BLaER1 (cell line): Measurements from ENCODE around the gene TPRN.

Experiments used
- H3K27ac ChIP-seq: shearing (Covaris generic); formaldehyde crosslinking; 2 replicates; pipeline ENCODE4 v1.8.1; 2022
- H3K27me3 ChIP-seq: shearing (Covaris generic); formaldehyde crosslinking; 2 replicates; pipeline ENCODE4 v1.8.1; 2022
- H3K36me3 ChIP-seq: shearing (Covaris generic); formaldehyde crosslinking; 2 replicates; pipeline ENCODE4 v1.8.1; 2022
- H3K4me1 ChIP-seq: shearing (Covaris generic); formaldehyde crosslinking; 2 replicates; pipeline ENCODE4 v1.8.1; 2022
- H3K4me2 ChIP-seq: shearing (Covaris generic); formaldehyde crosslinking; 2 replicates; pipeline ENCODE4 v1.8.1; 2022
- H3K4me3 ChIP-seq: shearing (Covaris generic); formaldehyde crosslinking; 2 replicates; pipeline ENCODE4 v1.8.1; 2022
- H3K9ac ChIP-seq: shearing (Covaris generic); formaldehyde crosslinking; 2 replicates; pipeline ENCODE4 v1.8.1; 2022
- H3K9me3 ChIP-seq: shearing (Covaris generic); formaldehyde crosslinking; 2 replicates; pipeline ENCODE4 v1.8.1; 2022
- H4K20me1 ChIP-seq: shearing (Covaris generic); formaldehyde crosslinking; 2 replicates; pipeline ENCODE4 v1.8.1; 2022
- Cebpa-rat ChIP-seq: shearing (Covaris generic); IDR thresholded peaks from 2 replicates; pipeline ENCODE4 v1.8.1; 2022

TPRN gene

DNA sequence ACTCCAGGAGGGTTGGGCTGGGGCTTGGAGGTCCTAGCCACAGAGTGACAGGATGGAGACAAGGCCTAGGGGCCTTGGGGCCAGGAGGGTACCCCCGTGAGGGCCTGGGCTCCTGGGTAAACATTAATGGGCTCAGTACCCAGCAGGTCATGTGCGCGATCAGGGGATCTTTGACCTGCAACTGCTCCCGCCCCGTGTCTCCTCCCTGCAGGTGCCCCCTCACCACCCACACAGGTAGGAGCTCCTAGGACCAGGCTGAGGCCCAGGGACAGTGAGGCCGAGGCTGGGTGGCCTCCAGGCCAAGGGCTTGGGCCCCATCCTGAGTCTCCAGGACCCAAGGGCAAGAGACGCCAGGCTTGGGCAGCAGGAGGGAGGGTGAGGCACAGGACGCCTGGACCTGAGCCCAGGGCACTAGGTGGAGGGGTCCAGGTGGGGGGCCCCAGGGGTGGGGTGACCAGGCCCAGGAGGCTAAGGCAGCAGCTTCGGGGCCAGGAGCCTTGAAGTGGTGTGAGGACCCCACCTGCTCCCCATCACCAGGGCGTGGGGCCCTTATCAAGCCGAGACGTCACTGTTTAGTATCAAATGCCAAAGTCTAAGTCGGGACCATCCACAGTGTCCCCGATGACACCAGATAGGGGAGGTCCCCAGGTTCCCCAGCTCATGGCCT, 30.3 kb upstream of the TPRN start, which contains the start of gene SLC34A3:
Gene SLC34A3 (plus strand): TSS at position 197 of the 667 bp plus-strand sequence. CDS start 802 bp downstream, outside the sequence.
- Histone ChIP-seq H3K4me2 (peak within 1 kb of the TSS; percentile 83), H3K4me1 (peaks cover 71% of the 10 kb centered on the region), H4K20me1 (peaks cover 15% of the 10 kb centered on the region; the same call in 1 of the 2 replicates), H3K27ac (peak within 1 kb of the TSS; percentile 50), H3K9ac (peak within 1 kb of the TSS; percentile 32), H3K9me3 (no peaks in the 10 kb centered on the region), H3K36me3 (no peaks in the 10 kb centered on the region), H3K27me3 (no peaks in the 10 kb centered on the region), H3K4me3 (no peak within 1 kb of the TSS)
- TF ChIP-seq Cebpa-rat: no peak

DNA sequence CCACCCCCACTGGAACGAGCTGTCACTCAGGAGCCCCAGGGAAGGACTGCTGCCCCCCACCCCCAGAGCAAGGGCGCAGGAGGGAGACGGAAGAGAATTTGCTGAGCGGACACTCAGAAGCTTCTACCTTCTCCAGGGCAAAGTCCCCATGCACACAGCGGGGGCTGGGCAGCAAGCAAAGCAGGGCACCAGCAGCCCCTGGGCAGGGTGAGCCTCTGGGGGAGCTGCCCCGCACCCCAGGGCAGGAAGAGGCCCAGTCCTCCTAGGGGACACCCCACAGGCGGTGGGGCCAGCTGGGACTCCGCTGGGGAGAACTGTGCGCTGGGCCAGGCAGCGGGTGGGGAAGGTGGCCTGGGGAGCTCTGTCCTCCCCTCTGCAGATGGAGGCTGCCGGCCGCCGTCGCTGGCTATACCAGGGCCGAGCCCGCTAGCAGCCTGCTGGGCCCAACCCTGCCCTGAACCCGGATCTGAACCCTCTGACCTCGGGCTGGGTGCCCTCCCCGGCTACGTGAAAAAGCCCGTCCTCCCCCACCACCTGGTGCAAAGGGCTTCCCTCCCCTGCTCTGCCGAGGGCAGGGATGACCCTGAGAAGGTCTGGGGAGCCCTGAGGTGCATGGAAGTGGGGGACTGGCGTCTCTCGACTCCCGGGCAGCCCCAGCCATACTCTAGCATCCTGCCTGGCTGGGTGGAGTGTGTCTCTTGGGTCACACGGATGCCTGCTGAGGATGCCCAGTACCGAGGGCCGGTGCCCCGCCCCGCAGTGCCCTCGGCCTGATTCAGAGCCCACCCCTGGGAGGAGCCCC, 29.6 kb upstream of the TPRN start:
- no peak for TF ChIP-seq Cebpa-rat
- Histone ChIP-seq H3K4me3 (no peak overlapping the region), H3K4me1 (peaks cover 71% of the 10 kb centered on the region), H3K27me3 (no peaks in the 10 kb centered on the region), H3K27ac (peak overlapping the region; percentile 50), H3K36me3 (no peaks in the 10 kb centered on the region), H3K4me2 (peak overlapping the region; percentile 83), H3K9ac (peak overlapping the region; percentile 32), H3K9me3 (no peaks in the 10 kb centered on the region), H4K20me1 (peaks cover 8% of the 10 kb centered on the region; the same call in 1 of the 2 replicates)

DNA sequence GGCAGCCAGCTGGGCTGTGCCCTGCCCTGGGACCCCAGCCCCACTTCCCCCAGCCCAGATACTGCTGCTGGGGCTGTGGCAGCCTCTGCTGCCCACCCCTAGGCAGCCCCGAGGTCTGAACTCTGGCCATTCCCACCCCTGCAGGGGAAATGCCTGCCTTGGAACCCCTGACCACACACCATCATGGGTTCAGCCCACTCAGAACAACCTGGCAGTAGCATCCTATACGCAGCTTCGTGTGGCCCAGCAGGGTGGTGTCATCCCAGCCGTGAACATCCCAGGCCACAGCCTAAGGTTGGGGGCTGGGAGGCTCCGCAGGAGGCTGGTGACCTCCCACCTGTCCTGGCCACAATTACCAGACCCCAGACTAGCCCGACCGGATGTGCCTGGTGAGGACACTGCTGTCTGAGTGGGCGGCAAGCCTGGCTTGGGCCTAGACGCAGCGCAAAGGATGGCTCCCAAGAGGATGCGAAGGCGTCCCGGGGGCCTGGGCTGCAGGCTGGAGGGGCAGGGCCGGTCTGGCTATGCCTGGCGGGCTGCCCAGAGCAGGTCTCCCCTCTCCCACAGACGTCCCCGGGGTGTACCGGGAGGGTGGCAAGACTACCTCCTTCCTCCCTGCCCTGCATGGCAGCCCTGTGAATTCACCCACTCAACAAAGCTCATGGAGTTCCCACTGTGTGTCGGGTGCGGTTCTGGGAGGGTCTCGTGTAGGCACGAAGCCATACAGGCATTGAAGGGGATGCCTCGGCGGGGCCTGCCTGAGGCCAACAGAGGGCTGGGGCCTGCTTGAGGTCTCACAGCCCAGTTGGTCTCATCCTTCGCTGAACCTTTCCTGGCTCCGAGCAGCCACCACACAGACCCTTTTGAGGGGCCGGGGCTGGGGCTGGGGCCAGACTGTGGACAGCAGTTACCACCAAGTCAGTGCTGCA, 28.7 kb upstream of the TPRN start:
- peak overlapping the region; percentile 32; the same call in 1 of the 2 replicates for H3K9ac ChIP-seq
- peak overlapping the region; percentile 83 for H3K4me2 ChIP-seq
- peaks cover 71% of the 10 kb centered on the region for H3K4me1 ChIP-seq
- no peaks in the 10 kb centered on the region for H3K9me3 ChIP-seq
- TF ChIP-seq Cebpa-rat: no peak
- peaks cover 2% of the 10 kb centered on the region; the same call in 1 of the 2 replicates for H4K20me1 ChIP-seq
- no peak overlapping the region for H3K4me3 ChIP-seq
- H3K36me3 ChIP-seq: no peaks in the 10 kb centered on the region
- H3K27ac ChIP-seq: peak overlapping the region; percentile 50
- H3K27me3 ChIP-seq: no peaks in the 10 kb centered on the region

DNA sequence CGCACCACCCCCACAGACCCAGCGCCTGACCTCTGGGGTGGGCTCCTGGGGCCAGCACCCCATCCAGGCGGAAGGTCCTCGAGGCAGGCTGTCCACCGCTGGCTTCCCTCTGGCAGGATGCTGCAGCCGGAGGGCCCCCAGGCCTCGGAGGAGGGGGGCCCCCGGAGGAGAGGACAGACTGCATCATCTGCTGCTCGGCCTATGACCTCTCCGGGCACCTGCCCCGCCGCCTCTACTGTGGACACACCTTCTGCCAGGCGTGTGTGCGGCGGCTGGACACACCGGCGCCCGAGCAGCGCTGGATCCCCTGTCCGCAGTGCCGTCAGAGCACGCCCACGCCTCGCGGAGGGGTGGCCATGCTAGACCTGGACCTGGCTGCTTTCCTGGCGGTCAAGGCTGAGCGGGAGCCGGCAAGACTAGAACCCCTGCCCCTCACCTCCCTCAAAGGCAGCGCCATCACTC, 28.0 kb upstream of the TPRN start:
- H3K9ac ChIP-seq: no peak overlapping the region
- no peaks in the 10 kb centered on the region for H3K27me3 ChIP-seq
- peaks cover 74% of the 10 kb centered on the region for H3K4me1 ChIP-seq
- H4K20me1 ChIP-seq: no peaks in the 10 kb centered on the region
- H3K4me3 ChIP-seq: no peak overlapping the region
- TF ChIP-seq Cebpa-rat: no peak
- no peaks in the 10 kb centered on the region for H3K9me3 ChIP-seq
- 0 out of 2 replicates have a peak overlapping the region, but pooled peaks have one; percentile 50 for H3K27ac ChIP-seq
- peak overlapping the region; percentile 83 for H3K4me2 ChIP-seq
- H3K36me3 ChIP-seq: no peaks in the 10 kb centered on the region

DNA sequence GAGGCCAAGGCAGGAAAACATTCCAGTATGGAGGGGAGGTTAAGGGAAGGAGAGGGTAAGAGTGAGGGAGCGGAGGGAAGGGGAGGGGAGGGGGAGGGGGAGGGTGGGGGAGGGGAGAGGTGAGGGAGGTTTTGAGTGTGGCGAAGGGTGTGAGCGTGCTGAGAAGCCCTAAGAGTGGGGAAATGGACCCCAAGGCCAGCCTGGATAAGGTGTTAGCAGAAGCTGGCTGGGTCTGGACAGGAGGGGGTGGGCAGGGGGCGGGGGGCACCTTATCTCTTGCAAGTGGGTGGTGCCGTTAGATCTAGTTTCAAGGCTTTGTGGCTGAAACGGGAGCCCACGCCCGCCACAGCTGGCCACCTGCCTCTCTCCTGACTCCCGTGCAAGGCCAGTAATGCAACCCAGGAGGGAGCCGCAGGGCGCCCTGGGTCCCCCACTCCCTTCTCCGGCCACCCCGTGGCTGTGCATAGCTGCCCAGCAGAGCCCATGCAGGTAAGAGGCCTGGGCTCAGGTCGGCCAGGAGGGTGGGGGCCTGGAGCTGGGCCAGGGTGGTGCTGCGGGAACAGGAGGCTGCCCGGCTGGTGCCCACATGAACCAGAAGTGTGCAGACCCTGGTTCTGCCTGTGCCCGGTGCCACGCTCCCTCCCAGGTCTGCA, 27.4 kb upstream of the TPRN start:
- H3K9me3 ChIP-seq: no peaks in the 10 kb centered on the region
- H3K4me3 ChIP-seq: no peak overlapping the region
- no peak overlapping the region for H3K9ac ChIP-seq
- TF ChIP-seq Cebpa-rat: no peak
- peak overlapping the region; percentile 83 for H3K4me2 ChIP-seq
- H3K27me3 ChIP-seq: no peaks in the 10 kb centered on the region
- H3K36me3 ChIP-seq: no peaks in the 10 kb centered on the region
- no peaks in the 10 kb centered on the region for H4K20me1 ChIP-seq
- peaks cover 76% of the 10 kb centered on the region for H3K4me1 ChIP-seq
- no peak overlapping the region for H3K27ac ChIP-seq

DNA sequence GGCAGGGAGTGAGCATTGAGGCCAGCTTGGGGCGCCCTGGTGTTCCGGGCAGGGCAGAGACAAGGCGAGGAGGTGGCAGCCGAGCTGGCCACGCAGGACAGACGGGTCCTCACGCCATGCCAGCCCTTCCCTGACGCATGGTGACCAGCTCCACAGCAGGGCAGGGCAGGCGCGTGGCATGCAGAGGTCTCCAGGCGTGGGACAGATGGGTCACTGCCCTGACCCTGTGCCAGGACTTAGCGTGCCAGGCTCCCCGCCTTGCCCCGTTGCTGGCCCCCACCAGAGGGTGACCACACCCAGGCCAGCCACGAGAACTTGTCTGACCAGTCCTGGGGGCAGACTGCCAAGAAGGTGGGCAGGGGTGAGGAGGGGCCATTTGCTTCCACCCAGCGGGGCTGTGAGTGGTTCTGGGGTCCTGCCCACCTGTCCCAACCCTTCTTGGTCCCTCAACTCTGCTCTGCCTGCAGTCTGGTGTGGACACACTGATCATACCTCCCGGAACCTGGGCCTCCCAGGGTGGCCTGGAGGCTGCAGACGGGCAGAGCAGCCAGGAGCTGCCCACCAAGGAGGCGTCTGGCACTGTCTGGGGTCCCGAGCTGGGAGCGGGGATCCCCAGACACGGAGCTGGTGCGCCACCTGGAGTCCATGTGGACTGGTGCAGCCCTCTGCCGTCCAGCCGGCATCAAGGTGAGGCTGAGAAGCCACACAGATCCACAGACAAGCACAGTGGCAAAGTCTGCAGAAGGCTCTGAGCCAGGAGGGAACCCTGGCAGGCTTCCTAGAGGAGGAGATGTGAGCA, 26.7 kb upstream of the TPRN start, which contains the start of gene RNF224:
Gene RNF224 (plus strand): TSS at position 449 of the 799 bp plus-strand sequence. CDS start 834 bp downstream, outside the sequence.
- TF ChIP-seq Cebpa-rat: no peak
- no peak within 1 kb of the TSS for H3K9ac ChIP-seq
- 0 out of 2 replicates have a peak within 1 kb of the TSS, but pooled peaks have one; percentile 26 for H3K27ac ChIP-seq

DNA sequence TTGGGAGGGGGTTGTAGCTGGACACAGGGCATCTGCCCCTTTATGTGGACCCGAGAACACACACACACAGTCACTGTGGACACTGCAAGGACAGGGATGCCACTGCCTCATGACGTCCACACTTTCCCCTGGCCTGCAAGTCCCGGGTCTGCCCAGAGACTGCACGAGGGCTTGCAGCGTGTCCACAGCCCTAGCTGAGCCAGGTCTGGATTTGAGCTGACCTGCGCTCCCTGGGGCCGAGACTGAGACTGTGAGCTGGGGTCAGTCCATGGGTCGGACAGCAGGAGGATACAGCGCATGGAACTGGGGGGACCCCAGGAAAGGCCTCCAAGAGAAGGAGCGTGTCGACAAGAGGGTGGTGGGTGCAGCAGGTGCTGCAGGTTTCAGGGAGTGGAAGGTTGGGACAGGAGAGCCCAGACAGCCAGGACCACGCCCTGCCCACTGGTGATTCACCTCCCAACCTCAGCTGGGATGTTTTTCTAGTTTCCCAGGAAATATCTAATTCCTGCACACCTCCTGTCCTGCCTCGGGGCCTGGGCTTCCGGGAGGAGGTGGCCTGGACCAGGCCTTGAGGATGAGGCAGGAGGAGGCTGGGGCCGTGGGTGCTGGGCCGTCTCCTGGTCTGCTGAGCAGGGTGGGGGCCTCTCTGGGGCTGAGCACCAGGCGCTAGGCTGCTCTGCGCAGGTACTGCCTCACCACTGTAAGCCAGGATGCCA, 26.0 kb upstream of the TPRN start:
- Histone ChIP-seq H3K4me1 (peaks cover 71% of the 10 kb centered on the region), H3K9ac (no peak overlapping the region), H3K27ac (no peak overlapping the region), H3K4me2 (no peak overlapping the region), H4K20me1 (no peaks in the 10 kb centered on the region), H3K9me3 (no peaks in the 10 kb centered on the region), H3K36me3 (no peaks in the 10 kb centered on the region), H3K4me3 (no peak overlapping the region), H3K27me3 (no peaks in the 10 kb centered on the region)
- no peak for TF ChIP-seq Cebpa-rat

More for the DNA sequence above, 26.7 kb upstream of the TPRN start, which contains the start of gene RNF224:
- Histone ChIP-seq H3K27me3 (no peaks in the 10 kb centered on the region), H3K4me3 (no peak within 1 kb of the TSS), H3K4me1 (peaks cover 78% of the 10 kb centered on the region), H3K9me3 (no peaks in the 10 kb centered on the region), H3K4me2 (peak within 1 kb of the TSS; percentile 83), H4K20me1 (no peaks in the 10 kb centered on the region), H3K36me3 (no peaks in the 10 kb centered on the region)
